ENCODE measurements around the gene RGP1.

RGP1 gene

GRCh38 chr9:35719546-35719945 is 29.5 kb upstream of the RGP1 start:
- DNase-seq (ENCODE audit: low spot score) = no peak

- no peak for DNase-seq (ENCODE audit: low spot score)
Measured at GRCh38 chr9:35723426-35723825, 25.7 kb upstream of the RGP1 start.

- DNase-seq (ENCODE audit: low spot score) = no peak
Measured at GRCh38 chr9:35723908-35724307, 25.2 kb upstream of the RGP1 start.

GRCh38 chr9:35725362-35725761 is 23.7 kb upstream of the RGP1 start:
- no peak for DNase-seq (ENCODE audit: low spot score)

- no peak for DNase-seq (ENCODE audit: low spot score)
Measured at GRCh38 chr9:35726931-35727330, 22.2 kb upstream of the RGP1 start.

- DNase-seq (ENCODE audit: low spot score) = no peak
Measured at GRCh38 chr9:35727676-35728040, 21.4 kb upstream of the RGP1 start.

- peak; percentile 56 for DNase-seq (ENCODE audit: low spot score)
Measured at GRCh38 chr9:35728041-35728971, 20.8 kb upstream of the RGP1 start.

- DNase-seq (ENCODE audit: low spot score) = no peak
Measured at GRCh38 chr9:35729101-35729500, 20.0 kb upstream of the RGP1 start.

GRCh38 chr9:35729700-35730485 is 19.2 kb upstream of the RGP1 start:
- peak; percentile 83 for DNase-seq (ENCODE audit: low spot score)

GRCh38 chr9:35730486-35730854 is 18.6 kb upstream of the RGP1 start:
- no peak for DNase-seq (ENCODE audit: low spot score)

- no peak for DNase-seq (ENCODE audit: low spot score)
Measured at GRCh38 chr9:35731415-35732184, 17.5 kb upstream of the RGP1 start.

- peak; percentile 95 for DNase-seq (ENCODE audit: low spot score)
Measured at GRCh38 chr9:35732185-35732799, 16.8 kb upstream of the RGP1 start, which contains the start of the genes CREB3 and TLN1. Gene CREB3 (plus strand): TSS chr9:35732666. CDS start chr9:35732773, 107 bp downstream. Gene TLN1 (minus strand): TSS chr9:35732195. CDS start chr9:35725694, 6,501 bp downstream.

GRCh38 chr9:35732800-35733541 is 16.1 kb upstream of the RGP1 start:
- peak; percentile 60 for DNase-seq (ENCODE audit: low spot score)

- no peak for DNase-seq (ENCODE audit: low spot score)
Measured at GRCh38 chr9:35734096-35734495, 15.0 kb upstream of the RGP1 start.

- DNase-seq (ENCODE audit: low spot score) = peak; percentile 69
Measured at GRCh38 chr9:35736201-35736633, 12.9 kb upstream of the RGP1 start.

- no peak for DNase-seq (ENCODE audit: low spot score)
Measured at GRCh38 chr9:35737143-35737542, 11.9 kb upstream of the RGP1 start.

GRCh38 chr9:35738186-35738585 is 10.9 kb upstream of the RGP1 start:
- no peak for DNase-seq (ENCODE audit: low spot score)

GRCh38 chr9:35738924-35739323 is 10.2 kb upstream of the RGP1 start:
- no peak for DNase-seq (ENCODE audit: low spot score)

GRCh38 chr9:35740243-35740642 is 8.8 kb upstream of the RGP1 start:
- no peak for DNase-seq (ENCODE audit: low spot score)

GRCh38 chr9:35741740-35742139 is 7.3 kb upstream of the RGP1 start:
- DNase-seq (ENCODE audit: low spot score) = no peak

GRCh38 chr9:35743452-35743851 is 5.6 kb upstream of the RGP1 start:
- DNase-seq (ENCODE audit: low spot score) = no peak
